HTR-8/SVneo (cell line): ENCODE results near the gene ANKRD63.

Experiments used
- DNase-seq: peaks from one replicate; pipeline ENCODE4 v3.0.0; 2011; ENCODE audit warnings: low spot score, mixed read lengths; ENCODE audit not compliant: insufficient read length
- FAIRE-seq: peaks from 2 replicates; lab custom pipeline; 2011; peaks lifted over from hg19 to GRCh38; lab: Jason Lieb, UNC

Gene ANKRD63

DNA sequence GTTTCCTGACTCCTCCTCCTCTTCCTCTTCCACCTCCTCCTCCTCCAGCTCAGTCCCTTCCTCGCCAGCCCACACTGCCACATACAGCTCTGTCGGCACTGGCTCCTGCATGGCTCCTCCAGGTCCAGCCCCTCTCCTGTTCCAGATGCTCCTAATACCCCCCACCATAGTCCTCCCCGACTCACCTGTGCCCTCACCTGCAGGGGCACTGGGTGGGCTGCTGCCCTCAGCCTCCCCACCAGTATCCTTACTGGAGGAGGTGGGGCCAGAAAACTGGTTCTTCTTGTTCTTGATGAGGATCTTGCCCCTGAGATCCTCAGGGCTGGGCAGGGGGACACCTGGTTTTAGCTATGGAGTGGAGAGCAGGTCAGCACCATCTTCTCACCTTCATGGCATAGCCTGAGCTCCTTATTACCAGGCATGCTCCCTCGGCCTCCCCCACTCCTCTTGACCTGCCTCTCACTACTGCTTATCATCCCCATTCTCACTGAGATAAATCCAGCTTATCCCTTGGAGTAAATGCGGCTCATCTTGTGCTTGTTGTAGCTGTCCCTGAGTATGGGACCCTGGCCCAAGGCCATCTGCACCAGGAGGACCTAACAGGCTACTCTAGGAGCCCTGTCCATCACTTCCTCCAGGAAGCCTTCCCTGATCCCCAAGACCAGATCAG, 13.8 kb upstream of the ANKRD63 start:
- FAIRE-seq (no peak), DNase-seq (no peak)

DNA sequence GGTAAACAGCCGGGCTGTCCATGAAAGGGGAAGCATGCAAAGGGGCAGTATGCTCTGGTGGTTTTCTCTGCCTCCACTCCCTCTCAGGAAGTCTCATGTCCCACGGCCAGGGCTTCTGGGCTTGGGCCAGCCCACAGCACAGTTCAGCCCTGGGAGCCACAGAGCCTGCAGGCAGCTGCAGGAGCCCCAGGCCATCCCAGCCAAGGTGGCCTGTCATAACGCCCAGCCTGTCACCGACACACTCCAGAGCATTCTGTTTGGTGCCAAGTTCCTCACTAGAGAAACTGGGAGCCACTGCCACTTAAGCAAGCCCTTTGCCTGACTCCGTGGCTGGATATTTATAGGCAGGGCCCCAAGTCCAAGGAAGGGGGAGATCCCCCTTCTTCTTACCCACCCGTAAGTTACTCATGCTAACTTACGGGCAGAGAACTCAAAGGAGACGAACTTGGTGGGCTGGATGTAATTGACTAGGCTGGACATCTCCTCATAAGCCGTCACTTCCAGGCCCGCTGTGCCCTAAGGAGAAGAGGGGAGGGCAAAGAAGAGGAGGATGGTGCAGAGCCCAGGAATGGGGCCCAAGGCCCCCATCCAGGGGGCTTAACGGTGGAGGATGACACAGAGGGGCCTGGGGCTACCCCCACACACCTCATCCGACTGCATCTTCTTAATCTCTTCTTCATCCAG, 13.2 kb upstream of the ANKRD63 start:
- DNase-seq (no peak), FAIRE-seq (no peak)

DNA sequence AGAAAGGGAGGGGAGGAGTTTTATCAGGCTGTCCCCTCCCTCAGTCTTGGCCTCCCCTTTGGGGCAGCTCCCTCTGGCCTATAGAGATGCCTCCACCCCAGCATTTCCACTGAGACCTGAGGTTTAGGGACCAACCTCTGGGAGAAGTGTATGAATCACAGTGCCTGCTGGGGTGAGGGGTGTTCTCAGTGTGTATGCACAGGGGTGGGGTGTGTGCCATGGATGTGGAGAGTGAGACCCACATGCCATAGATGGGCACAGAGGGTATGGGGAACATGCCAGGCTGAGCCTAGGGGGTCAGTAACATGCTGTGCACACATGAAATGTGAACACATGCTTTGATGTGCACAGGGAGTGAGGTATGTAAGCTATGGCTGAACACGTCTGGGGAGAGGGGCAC, 12.4 kb upstream of the ANKRD63 start:
- FAIRE-seq (peak; percentile 40), DNase-seq (no peak)

DNA sequence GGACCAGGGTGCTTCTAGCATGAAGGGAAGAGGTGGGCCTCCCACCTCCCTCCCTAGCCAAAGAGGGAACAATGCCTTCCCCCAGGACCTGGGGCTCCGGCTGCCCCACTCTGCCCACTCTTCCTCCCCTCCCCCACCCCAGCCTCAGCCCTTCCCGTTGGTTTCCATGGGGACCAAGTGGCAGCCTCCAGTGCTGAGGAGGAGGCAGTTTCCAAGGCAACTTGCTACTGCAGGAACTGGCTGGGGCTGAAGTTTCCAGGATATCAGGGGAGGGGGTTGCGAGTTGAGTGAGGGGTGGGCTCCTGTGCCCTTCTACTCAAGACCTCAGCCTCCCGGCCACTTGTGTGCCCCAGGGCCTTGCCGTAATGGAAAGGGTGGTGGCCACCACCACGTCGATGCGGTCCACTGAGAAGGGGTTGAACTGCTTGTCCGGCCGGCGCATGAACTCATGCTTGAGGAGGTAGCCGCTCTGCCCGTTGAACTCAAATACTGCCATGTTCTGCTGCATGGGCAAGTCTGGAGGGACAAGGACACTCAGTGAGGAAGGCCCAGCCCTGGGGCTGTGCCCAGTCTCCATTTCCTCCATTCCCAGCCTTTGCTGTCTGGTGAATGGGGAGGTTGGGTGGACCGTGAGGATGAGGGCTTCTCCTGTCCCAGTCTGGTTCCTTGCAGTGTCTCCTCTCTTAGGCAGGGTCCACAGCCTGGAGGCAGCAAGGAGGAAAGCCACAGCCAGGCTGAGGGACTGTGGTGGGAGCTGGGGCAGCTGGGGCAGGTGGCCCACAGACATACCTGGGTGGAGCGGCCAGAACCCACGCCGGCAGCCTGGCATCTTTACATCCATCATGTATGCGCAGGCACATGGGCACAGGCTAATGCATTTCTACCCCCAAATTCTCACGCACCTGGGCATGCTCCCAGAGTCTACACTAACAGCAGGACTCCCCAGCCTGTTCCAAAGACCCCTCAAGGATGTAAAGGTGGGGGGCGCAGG, 11.3 kb upstream of the ANKRD63 start:
- no peak for FAIRE-seq

DNA sequence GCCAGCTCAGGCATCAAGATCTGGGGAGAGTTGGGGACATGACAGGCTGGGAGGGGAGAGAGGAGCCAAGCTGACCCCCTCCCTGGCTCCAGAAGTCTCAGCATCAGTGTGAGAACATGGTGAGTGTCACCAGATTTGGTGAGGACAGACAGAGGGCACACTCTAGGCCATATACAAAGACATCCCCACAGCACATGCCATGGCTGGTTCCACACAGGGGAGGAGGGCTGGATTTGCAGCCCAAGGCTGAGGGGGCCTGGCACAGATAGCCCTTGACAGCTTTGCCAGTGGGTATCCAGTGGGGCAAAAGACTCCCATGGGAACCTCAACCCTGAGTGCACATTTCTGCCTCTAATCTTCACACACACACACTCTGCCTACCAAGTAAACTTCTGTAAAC, 10.1 kb upstream of the ANKRD63 start:
- no peak for FAIRE-seq
- no peak for DNase-seq

More for the DNA sequence above, 11.3 kb upstream of the ANKRD63 start:
- DNase-seq, result no peak

DNA sequence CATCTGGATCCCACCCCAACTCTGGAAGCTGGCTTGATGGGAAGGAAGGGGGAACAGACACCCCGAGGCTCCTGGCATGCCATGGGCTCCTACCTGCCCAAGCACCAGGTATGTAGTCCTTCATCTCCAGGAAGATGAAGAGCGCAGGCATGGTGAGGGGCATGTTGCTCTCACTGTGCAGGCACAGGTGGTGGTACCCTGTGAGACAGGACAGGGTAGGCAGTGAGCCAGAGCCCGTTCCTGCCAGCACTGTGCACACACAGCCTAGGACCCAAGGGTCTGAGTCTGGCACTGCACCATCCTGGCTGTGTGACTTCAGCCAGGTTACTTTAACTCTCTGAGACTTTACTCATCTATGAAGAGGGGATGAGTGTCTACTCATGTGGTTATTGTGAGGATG, 9.4 kb upstream of the ANKRD63 start:
- no peak for FAIRE-seq
- no peak for DNase-seq

DNA sequence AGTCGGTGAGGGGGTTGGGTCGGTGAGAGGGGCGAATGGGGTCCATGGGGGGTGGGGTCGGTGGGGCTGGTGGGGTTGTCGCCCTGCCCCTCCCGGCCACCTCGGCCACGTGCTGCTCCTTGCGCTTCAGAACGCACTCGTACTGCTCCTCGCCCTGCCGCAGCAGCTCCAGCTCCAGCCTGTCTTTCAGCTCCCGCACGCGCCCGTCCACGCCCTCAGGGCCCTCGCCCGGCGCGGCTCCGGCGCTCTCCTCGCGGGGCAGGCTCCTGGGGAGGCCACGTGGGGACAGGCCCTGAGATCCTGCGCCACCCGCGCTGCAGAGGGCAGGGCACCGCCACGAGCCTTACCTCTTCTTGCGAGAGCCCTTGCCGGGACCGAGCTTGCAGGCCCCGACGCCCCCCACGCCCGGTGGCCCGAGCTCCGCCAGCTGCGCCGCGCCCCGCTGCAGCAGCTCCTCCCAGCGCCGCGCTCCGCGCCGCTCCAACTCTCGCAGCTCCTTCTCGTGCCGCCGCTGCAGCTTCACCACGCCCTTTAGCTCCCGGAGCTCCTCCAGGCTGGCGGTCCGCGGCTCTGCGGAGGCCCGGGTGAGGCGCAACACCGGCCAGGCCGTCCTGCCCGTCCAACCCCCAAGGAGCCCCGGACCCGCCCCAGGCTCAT, 8.2 kb upstream of the ANKRD63 start:
- no peak for FAIRE-seq
- no peak for DNase-seq

DNA sequence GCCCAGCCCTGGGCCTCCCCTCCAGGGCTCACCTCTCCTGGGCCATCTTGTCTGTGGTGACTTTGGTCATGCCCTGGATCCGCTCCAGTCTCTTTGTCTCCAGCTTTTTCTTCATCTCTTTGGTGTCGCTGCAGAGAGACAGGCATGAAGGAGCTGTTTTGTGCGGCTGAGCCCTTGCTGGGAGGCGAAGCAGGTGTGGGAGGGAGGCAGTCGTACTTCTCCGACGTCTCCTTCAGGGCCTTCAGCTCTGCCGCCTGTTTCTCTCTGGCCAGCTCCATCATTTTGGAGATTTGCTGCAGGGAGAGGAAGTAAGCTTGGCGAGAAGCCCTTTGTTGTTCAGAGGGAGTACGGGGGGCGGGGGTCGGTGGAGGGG, 7.7 kb upstream of the ANKRD63 start:
- DNase-seq (no peak), FAIRE-seq (no peak)

DNA sequence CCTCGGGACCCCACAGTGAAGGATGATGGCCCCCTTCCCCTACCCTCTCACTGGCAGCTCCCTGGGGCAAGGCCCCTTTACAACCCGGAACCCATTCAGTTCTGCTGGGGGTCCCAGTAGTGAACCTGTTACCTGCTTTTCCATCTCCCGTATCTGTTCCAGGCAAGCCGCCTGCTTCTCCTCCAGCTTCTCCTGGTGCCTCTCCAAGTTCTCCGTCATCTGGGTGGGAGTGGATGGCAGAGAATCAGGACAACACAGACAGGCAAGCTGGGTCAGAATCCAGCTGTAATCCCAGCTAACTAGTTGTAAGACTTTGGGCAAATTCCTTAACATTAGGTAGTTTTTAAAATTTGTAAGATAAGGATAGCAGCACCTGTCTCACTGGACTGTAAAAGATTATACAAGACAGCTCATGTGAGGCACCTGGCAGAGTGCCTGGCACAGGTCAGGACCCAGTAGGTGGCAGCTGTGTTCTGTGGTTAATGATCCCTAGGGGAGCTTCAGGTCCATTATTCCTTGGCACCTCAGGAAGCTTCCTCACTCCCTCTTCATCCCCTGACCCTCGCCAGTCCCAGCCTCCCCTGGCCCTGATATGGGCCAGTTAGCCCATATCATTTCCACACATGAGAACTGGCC, 6.4 kb upstream of the ANKRD63 start:
- FAIRE-seq, result no peak

DNA sequence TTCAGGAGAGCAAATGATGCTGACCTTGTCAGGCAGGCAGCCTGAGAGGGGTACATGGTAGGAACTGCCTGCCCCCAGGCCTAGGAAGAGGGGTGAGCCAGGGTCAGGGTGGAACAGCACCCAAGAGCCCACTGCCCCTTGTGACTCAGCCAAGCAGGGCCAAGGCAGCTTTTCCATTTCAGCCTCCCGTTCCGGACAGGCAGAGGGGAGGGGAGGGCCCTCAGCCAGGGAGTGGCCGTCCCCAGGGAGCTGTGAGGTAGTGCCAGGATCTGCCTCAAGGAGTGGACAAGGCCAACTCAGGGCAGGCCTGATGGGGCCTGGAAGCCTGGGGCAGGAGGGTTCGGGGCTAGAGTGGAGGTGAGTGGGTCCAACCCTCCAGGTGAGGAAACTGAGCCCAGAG, 5.1 kb upstream of the ANKRD63 start:
- FAIRE-seq (no peak), DNase-seq (no peak)

More for the DNA sequence above, 6.4 kb upstream of the ANKRD63 start:
- DNase-seq, result no peak

DNA sequence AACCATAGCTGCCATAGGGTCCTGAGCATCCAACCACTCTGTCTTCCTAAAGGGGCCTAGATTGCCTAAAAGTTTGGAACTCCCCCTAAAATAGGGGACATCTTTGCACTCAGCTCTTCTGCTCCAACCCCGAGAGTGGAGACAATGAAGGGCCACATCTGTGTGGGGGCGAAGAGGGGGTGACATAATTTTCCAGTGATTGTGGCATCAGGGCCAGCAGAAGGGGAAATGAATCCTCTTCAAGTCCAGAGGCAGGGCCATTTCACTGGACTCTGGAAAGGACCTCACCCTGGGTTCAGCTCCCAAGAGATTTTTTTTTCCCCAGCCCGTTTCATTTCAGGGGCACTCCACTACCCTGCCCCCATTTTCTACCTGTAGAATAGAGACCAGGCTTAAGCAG, 4.6 kb upstream of the ANKRD63 start:
- DNase-seq, result no peak
- FAIRE-seq, result no peak

DNA sequence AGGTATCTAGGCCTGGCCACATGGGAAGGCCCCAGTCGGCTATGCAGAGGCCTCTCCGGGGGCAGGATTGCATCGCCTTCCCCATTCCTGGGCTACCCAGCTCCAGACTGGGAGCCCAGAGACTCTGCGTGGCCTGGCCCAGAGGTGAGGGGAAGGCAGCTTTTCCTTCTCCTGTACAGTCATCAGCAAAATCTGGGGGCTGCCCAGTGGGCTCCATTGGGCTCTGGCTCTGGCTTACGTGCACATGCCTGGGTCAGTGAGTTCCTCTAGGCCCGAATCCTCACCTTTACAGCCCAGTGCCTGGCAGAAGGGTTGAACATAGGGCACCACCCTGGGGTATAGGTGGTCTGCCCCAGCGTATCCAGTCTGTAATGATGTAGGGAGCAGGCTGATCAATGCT, 3.9 kb upstream of the ANKRD63 start:
- DNase-seq, result no peak
- FAIRE-seq, result no peak

DNA sequence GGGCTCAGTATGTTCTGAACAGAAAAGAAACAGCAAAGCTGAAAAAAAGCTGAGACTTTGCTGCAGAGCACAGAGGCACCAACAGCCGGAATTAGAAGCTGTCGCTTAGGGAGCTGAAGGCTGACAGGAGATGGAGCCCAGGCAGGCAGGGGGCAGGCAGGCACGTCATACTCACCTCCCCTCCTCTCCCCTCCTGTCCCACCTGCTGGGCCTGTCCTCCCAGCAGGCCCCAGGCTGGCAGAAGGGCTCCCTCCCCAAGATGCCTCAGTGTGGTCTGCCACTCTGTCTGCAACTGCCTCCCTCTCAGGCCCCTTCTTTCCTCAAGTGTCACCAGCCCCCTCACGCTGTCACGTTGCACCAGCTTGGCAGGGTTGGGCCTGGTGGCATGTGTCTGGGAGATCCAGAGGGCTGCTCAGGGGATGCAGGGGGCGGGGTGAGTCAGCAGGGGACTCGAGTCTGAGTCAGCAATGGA, 3.2 kb upstream of the ANKRD63 start:
- FAIRE-seq (no peak), DNase-seq (no peak)

DNA sequence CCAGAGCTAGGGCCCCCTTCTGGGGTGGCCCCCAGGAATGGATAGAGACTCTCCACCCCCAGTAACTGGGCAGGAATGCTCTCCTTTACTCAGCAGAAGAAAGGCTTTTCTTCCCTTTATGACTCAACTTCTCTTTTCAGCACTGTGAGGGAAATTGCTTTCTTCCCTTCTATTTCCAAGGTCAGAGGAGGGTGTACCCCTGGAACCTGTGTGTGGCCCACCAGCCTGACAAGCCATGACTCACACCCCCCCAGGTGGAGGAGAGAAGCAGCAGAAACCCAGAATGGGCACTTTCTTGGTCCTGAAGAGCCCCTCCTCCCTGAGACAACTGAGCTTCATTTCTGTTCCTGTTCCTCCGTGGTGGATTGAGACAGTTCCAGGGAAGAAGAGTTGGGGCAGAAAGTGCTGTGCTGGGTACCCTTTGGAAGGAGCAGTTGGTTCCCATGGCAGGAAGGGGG, 2.7 kb upstream of the ANKRD63 start:
- DNase-seq (no peak), FAIRE-seq (no peak)

DNA sequence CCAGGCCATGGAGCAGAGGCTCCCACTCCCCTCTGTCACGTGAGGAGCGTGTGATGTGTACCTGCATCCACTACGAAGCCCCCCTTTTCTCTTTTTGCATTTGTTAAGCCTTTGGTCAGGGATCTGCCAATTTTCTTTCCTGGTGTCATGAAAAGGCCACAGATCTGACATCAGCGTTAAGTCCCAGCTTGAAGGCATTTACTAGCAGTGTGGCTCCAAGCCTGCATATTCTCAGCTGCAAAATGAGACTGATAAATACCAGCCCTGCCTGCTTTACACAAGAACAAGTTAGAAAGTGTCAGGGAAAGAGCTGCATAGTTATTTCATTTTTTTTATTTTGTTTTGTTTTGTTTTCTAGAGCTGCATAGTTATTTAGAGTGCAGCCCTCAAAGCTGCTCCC, 2.3 kb upstream of the ANKRD63 start:
- FAIRE-seq (no peak), DNase-seq (no peak)

DNA sequence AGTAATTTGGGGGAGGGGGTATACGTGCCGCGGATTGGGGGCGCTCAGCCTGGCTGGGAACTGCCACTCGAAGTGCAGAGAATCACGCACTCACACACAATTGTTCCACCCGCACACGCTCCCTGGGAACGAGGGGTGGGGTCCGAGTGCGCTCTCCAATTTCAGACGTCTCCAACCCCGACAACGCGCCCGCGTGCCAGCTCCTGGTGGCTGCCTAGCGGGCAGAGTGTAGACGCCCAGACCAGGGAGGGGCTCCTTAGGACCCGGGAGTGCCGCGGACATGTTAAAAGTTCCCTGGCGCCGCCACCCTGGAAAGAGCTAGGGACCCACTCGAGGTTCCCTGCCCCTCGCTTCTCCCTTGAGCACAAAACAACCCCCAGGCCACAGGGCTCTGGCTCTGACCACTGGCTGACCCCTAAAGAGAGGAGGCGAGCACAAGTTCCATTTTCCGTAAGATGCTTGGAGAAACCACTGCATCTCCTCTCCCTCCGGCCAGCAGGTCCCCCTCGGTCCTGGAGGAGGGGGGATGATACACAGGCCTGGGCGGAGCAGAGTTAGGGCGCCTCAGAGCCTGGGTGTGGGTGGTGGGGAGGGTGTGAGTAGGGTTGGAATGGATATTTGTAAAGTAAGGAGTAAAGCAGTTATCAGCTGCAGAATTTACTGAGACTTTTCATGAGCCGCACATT, 894 bp upstream of the ANKRD63 start:
- no peak for FAIRE-seq
- DNase-seq, result no peak

DNA sequence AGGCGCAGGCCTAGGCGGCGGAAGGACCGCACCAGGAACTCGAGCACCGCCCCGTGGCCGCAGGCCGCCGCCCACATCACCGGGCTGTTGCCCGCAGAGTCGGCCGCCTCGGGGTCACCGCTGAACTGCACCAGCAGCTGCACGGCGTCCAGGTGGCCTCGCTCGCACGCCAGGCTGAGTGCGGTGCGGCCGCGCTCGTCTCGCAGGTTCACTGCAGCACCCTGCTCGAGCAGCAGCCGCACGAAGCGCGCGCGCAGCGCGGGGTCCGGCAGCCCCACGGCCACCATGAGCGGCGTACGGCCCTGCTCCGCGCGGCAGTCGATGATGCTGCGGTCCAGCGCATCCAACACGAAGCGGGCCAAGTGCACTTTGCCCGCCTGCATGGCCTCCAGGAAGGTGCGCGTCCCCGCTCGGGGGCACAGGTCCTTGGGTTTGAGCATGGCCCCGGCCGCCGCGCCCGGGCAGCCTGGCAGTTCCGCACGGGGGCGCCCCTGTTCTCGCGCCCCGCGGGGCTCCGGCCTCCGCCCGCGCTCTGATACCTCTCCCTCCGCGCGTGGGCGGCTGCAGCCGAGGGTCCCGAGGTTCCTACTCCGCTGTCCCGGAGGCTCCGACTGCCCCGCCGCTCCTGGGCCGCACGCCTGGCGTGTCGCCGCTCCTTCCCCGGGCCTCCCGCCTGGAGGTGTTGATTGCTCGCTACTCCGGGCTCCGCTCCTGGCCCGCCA, 556 bp downstream of the ANKRD63 start:
- DNase-seq (peak; percentile 48), FAIRE-seq (peak; percentile 84)

DNA sequence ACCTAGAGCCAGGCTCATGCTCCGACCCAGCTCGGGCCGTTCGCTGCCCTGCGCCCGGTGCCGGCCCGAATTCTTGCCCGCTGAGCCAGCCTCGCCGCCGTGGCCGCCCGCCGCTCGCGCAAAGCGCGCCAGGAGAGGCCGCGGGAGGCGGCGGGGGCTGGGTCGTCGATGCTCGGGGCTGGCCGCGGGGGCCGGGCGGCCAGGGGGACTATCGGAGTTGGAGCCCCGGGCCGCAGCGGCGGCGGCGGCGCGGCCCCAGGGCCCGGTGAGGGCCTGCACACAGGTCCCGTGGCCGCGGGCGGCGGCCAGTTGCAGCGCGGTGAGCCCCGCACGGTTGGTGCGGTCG, 1.1 kb downstream of the ANKRD63 start:
- FAIRE-seq, result no peak
- DNase-seq, result no peak
